Esophagus muscularis mucosa (tissue), 4 donors: ENCODE data around the gene NVL. TPM values are rescaled to one million over a fixed set of nuclear protein-coding genes. Genes with fewer than 3 reads are reported as not detected.

Experiments used
- DNase-seq: peaks from one replicate; pipeline ENCODE4 v3.0.0-alpha.2; 2017; ENCODE audit errors: extremely low spot score
- H3K27ac ChIP-seq, 4 donors: fragments of 200-600 bp; sonication (generic); replicated peaks in 1 of 4; 1 replicate in 3 of 4; 2 replicates in 1 of 4; pipeline ENCODE4 v1.5.1; 2016 to 2019; ENCODE audit warnings: mild to moderate bottlenecking in 1 of 4
- H3K27me3 ChIP-seq, 4 donors: fragments of 200-600 bp; sonication (generic); one replicate each; pipeline versions ENCODE4 v1.5.1 to v1.6.0; 2016 to 2019
- H3K36me3 ChIP-seq, 4 donors: fragments of 200-600 bp; sonication (generic); one replicate each; pipeline ENCODE4 v1.5.1; 2016 to 2019
- H3K4me1 ChIP-seq, 4 donors: fragments of 200-600 bp; sonication (generic); one replicate each; pipeline ENCODE4 v1.5.1; 2016 to 2019
- H3K4me3 ChIP-seq, 4 donors: fragments of 200-600 bp; sonication (generic); 1 replicate in 2 of 4; 2 replicates in 2 of 4; pipeline ENCODE4 v1.5.1; 2016 to 2019; ENCODE audit warnings: mild to moderate bottlenecking in 4 of 4, moderate library complexity in 1 of 4
- H3K9me3 ChIP-seq, 4 donors: fragments of 200-600 bp; sonication (generic); 1 replicate in 3 of 4; 2 replicates in 1 of 4; pipeline ENCODE4 v1.5.1; 2016 to 2019
- EP300 ChIP-seq: sonication (generic); formaldehyde crosslinking; IDR thresholded peaks from one replicate; pipeline ENCODE4 v1.6.1; 2017; ENCODE audit warnings: antibody characterized with exemption
- POLR2A ChIP-seq: fragments of 450-650 bp; IDR thresholded peaks from one replicate; pipeline ENCODE4 v1.6.1; 2017; ENCODE audit warnings: antibody characterized with exemption, moderate library complexity, mild to moderate bottlenecking, low read depth
- POLR2AphosphoS5 ChIP-seq, 2 donors: sonication (generic); formaldehyde crosslinking; IDR thresholded peaks; one replicate each; pipeline ENCODE4 v1.6.1; 2017; ENCODE audit warnings: antibody characterized with exemption in 2 of 2
- WGBS: methylation state at CpG from one replicate; pipeline ENCODE4 v1.1.5; 2018; 5-methylcytosine and 5-hydroxymethylcytosine counted together
- intact Hi-C: fragments of 100-400 bp; cut with DNase I; formaldehyde crosslinking; loops from one replicate; pipeline ENCODE4 v1.15.1; 2023
- total RNA-seq, 4 donors: library from RNA; depleted of rRNA; stranded (reverse); fragments of >200 nt; gene quantifications; one replicate each; pipeline versions ENCODE4 v1.1.0 to v1.2.1, GENCODE V29; 2016
- TF ChIP-seq, protein P1 (sequence below), 3 experiments: fragments of 200-600 bp in 2 of 3; fragments of 450-650 bp in 1 of 3; sonication (generic) in 2 of 3; IDR thresholded peaks; one replicate each; pipeline ENCODE4 v1.5.1; 2017 to 2019; ENCODE audit warnings: antibody characterized with exemption in 3 of 3, mild to moderate bottlenecking in 2 of 3, moderate library complexity in 1 of 3

The NVL gene
- total RNA-seq = 10 to 100 TPM; 11.0 to 19.5 (median 15.9) TPM

DNA sequence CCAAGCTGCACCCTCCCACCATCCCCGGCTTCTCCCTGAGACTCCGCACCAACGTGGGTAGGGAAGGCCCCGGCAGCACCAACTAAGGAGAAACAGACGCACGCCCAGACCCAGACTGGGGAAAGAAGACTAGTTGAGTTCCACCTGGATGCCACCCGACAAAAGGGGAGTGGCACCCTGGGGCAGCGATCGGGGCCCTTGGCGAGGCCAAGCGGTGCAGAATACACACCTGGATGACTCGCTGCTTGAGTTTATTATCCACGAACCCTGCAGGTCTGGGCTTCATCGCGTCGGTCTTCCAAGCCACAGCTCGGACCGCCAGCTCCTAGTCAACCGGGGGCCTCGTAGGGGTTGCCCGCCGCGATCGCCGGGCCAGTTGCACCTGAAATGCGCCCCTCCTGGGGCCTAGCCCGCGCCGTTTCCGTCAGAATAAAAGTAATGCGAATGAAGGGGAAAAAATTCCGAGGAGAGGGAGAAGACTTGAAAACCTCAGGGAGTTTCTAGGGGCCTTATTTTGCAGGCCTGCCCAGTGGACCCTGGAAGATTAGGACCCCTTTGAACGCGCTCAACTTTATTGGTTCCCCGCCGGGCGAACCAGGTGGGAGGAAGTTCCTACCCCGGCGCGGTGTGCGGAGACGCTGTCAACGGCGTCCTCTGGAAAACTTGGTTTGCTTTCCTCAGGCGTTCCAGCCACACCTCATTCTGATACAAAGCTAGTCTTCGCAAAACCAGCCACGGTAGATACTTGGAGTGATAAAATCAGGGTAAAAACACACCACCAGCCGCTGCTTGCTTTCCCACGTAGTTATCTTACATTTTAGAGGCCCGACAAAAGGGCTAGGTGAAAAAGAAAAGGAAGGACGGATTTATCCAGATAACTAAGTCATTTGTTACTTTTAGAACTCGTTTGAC lies at the start of gene NVL:
NVL (minus strand) TSS at position 331 of the 912 bp plus-strand sequence; CDS start at position 286, 45 bp downstream.
- TF ChIP-seq, protein P1, sequence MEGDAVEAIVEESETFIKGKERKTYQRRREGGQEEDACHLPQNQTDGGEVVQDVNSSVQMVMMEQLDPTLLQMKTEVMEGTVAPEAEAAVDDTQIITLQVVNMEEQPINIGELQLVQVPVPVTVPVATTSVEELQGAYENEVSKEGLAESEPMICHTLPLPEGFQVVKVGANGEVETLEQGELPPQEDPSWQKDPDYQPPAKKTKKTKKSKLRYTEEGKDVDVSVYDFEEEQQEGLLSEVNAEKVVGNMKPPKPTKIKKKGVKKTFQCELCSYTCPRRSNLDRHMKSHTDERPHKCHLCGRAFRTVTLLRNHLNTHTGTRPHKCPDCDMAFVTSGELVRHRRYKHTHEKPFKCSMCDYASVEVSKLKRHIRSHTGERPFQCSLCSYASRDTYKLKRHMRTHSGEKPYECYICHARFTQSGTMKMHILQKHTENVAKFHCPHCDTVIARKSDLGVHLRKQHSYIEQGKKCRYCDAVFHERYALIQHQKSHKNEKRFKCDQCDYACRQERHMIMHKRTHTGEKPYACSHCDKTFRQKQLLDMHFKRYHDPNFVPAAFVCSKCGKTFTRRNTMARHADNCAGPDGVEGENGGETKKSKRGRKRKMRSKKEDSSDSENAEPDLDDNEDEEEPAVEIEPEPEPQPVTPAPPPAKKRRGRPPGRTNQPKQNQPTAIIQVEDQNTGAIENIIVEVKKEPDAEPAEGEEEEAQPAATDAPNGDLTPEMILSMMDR (IDR thresholded peaks at IDR 0.05) = no peak
- TF ChIP-seq POLR2AphosphoS5 (IDR thresholded peaks at IDR 0.05) (peak; percentile 81 to 87), EP300 (no peak), POLR2A (no peak)
- intact Hi-C loops = loop anchor here (5.0 to 10.0 kb wide), 2 partner anchors 125 to 158 kb away; no protein-coding TSS in a partner anchor
- DNase-seq = peak; percentile 93

DNA sequence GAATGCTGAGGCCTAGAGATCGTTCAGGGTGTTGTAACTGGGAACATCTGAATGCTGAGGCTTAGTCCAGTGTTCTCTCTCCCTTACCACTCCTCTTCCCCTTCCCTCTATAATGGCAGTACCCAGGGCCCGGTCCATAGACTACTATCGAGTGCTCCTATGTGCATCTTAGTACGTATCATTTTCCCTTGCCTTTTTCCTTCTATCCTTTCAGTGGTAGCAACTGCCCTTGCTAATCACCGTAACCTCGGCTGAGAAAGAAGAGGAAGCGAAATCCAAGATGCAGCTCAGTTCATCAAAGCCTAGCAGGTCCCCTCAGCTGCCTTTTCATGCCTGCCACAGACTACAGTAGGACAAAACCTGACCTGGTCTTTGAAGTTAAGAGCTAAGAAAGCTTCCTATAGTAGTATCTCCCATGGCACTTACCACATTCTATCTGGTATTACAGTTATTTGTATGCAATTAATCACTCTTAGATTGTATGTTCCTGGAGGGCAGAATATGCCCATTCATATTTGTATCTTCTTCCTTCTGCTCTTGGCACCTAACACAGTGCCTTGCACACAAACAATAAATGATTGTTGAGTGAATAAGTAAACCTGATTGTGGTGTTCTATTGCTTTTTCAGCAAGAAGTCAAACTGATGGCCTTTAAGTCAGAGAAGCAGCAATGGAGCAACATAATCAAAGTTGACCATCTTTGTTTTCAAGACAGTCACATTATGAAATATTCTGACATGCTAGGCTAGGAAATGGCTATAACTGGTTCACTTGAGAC lies 49.1 kb upstream of the NVL start:
- Histone ChIP-seq H3K4me1 (peaks cover 17 to 34% (median 20%) of the 10 kb centered on the region in 4 donors), H3K9me3 (no peaks in the 10 kb centered on the region), H3K4me3 (no peak overlapping the region), H3K27ac (no peak overlapping the region), H3K27me3 (no peaks in the 10 kb centered on the region), H3K36me3 (peaks cover 20 to 69% (median 36%) of the 10 kb centered on the region in 4 donors)
- no peak for TF ChIP-seq EP300
- TF ChIP-seq, protein P1 (IDR thresholded peaks at IDR 0.05) = no peak
- no peak for TF ChIP-seq POLR2AphosphoS5 (IDR thresholded peaks at IDR 0.05)
- TF ChIP-seq POLR2A = no peak
- no peak for DNase-seq
- 83% methylated on average over 7 of the region's 7 CpGs for WGBS
- intact Hi-C loops = no loop called here

More for the DNA sequence above, at the start of gene NVL:
- Histone ChIP-seq H3K36me3 (peaks cover 0 to 10% (median 3%) of the 10 kb centered on the region in 4 donors), H3K4me3 (peak within 1 kb of the TSS; percentile 75 to 84 (median 82)), H3K9me3 (no peaks in the 10 kb centered on the region), H3K27me3 (no peaks in the 10 kb centered on the region), H3K4me1 (peaks cover 9 to 39% (median 29%) of the 10 kb centered on the region in 4 donors), H3K27ac (peak within 1 kb of the TSS; percentile 85 to 93 (median 88))
- WGBS = 0% methylated on average over 36 of the region's 52 CpGs

DNA sequence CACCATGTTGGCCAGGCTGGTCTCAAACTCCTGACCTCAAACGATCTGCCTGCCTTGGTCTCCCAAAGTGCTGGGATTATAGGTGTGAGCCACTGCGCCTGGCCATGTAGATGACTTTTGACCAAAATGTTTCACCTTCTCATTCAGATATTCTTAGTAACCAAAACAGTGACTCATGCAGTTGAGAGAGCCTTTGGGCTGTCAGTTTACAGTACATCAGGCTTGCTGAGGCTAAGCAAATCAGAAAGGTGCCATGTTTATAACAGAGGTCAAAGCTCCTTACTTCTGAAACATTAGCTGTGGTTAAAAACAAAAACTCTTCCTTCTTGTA lies 47.7 kb upstream of the NVL start:
- no peak for DNase-seq
- WGBS = 72% methylated on average over 2 of the region's 2 CpGs

DNA sequence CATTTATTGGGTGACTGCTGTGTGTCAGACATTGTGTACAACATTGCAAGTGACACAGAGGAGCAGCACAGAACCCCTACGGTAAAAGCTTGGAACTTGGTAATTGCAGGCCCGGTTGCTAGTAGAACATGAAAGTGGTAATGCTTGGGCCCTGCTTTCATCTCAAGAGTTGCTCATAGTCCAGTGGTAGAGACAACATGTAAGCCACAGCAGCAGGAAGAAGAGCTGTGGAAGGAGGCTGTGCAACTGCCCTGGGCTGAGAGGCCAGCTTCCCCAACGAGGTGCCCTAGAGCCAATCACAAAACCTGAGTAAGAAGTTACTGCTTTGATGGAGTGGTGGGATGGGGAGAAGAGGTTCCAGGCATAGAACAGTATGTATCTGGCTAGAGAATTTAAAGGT lies 45.1 kb upstream of the NVL start:
- no peak for TF ChIP-seq EP300
- H3K4me1 ChIP-seq = peaks cover 17 to 34% (median 20%) of the 10 kb centered on the region in 4 donors
- DNase-seq = no peak
- peaks cover 34 to 94% (median 73%) of the 10 kb centered on the region in 4 donors for H3K36me3 ChIP-seq
- H3K4me3 ChIP-seq = no peak overlapping the region
- intact Hi-C loops = no loop called here
- no peaks in the 10 kb centered on the region for H3K27me3 ChIP-seq
- no peak overlapping the region for H3K27ac ChIP-seq
- 82% methylated on average over 3 of the region's 3 CpGs for WGBS
- no peaks in the 10 kb centered on the region for H3K9me3 ChIP-seq

More for the DNA sequence above, 47.7 kb upstream of the NVL start:
- intact Hi-C loops = no loop called here
- H3K27ac ChIP-seq = peak overlapping the region in 3 of 4 donors; percentile 13 to 41 (median 24)
- no peaks in the 10 kb centered on the region for H3K9me3 ChIP-seq
- TF ChIP-seq EP300 (no peak), POLR2A (no peak), POLR2AphosphoS5 (IDR thresholded peaks at IDR 0.05) (no peak)
- TF ChIP-seq, protein P1 (IDR thresholded peaks at IDR 0.05) = no peak
- H3K4me3 ChIP-seq = no peak overlapping the region
- H3K36me3 ChIP-seq = peaks cover 20 to 76% (median 49%) of the 10 kb centered on the region in 4 donors
- peaks cover 17 to 34% (median 20%) of the 10 kb centered on the region in 4 donors for H3K4me1 ChIP-seq
- H3K27me3 ChIP-seq = no peaks in the 10 kb centered on the region
